SK-N-SH (cell line): ENCODE results near the gene BAIAP2. TPM values are rescaled to one million over a fixed set of nuclear protein-coding genes. Genes with fewer than 3 reads are reported as not detected.

Source experiments
- CTCF ChIA-PET: fragments of 300-600, 350-600 bp; formaldehyde crosslinking; extraction: SDS; loops from one replicate; lab custom pipeline; 2021; lab: Yijun Ruan, JAX
- POLR2A ChIA-PET: fragments of 350-600 bp; sonication (Branson Sonifier 250); formaldehyde crosslinking; extraction: SDS; loops from one replicate; lab custom pipeline; 2020; ENCODE audit warnings: antibody characterized with exemption, inconsistent platforms; lab: Yijun Ruan, JAX
- DNase-seq: peaks from one replicate; pipeline ENCODE4 v3.0.0; 2012
- H2AFZ ChIP-seq: fragments of 200-600 bp; sonication (generic); 2 replicates; pipeline ENCODE4 v1.8.1; 2016; ENCODE audit warnings: antibody characterized with exemption, mild to moderate bottlenecking, low read depth
- H3F3A ChIP-seq: fragments of 200-600 bp; sonication (generic); replicated peaks from 2 replicates; pipeline ENCODE3; 2016; ENCODE audit warnings: antibody characterized with exemption, mild to moderate bottlenecking; ENCODE audit not compliant: insufficient read depth
- H3K27ac ChIP-seq, 2 experiments: fragments of 200-500 bp in 1 of 2; fragments of 200-600 bp in 1 of 2; sonication (Bioruptor generic) in 1 of 2; sonication (generic), shearing (Covaris generic) in 1 of 2; 2 replicates each; pipeline versions ENCODE4 v1.5.1 to v1.6.1; 2014 to 2016; ENCODE audit warnings: low read depth in 2 of 2, inconsistent platforms in 1 of 2, low read length in 1 of 2, mild to moderate bottlenecking in 1 of 2, mixed read lengths in 1 of 2
- H3K27me3 ChIP-seq: fragments of 200-600 bp; sonication (generic), shearing (Covaris generic); 2 replicates; pipeline ENCODE4 v1.6.1; 2016; ENCODE audit warnings: mixed run types; ENCODE audit not compliant: insufficient read depth
- H3K36me3 ChIP-seq, 2 experiments: fragments of 200-500 bp in 1 of 2; fragments of 200-600 bp in 1 of 2; sonication (Bioruptor generic) in 1 of 2; sonication (generic) in 1 of 2; replicated peaks in 1 of 2; 2 replicates each; pipeline versions ENCODE3 to v1.5.1; 2014 to 2016; ENCODE audit warnings: low read length in 1 of 2, mild to moderate bottlenecking in 1 of 2; ENCODE audit not compliant: insufficient read depth in 2 of 2, control insufficient read depth in 1 of 2
- H3K4me1 ChIP-seq, 2 experiments: fragments of 200-500 bp in 1 of 2; fragments of 200-600 bp in 1 of 2; sonication (Bioruptor generic) in 1 of 2; sonication (generic), shearing (Covaris generic) in 1 of 2; 2 replicates each; pipeline versions ENCODE4 v1.5.1 to v1.6.1; 2014 to 2016; ENCODE audit warnings: low read depth in 1 of 2, low read length in 1 of 2, mixed run types in 1 of 2; ENCODE audit not compliant: insufficient read depth in 2 of 2, control insufficient read depth in 1 of 2
- H3K4me2 ChIP-seq: fragments of 200-600 bp; sonication (generic), shearing (Covaris generic); 2 replicates; pipeline ENCODE4 v1.6.1; 2017; ENCODE audit warnings: mixed run types
- H3K4me3 ChIP-seq, 2 experiments: fragments of 200-500 bp in 1 of 2; fragments of 200-600 bp in 1 of 2; sonication (Bioruptor generic) in 1 of 2; sonication (generic), shearing (Covaris generic) in 1 of 2; 2 replicates each; pipeline versions ENCODE4 v1.5.1 to v1.8.1; 2014 to 2016; ENCODE audit warnings: low read depth in 2 of 2, inconsistent platforms in 1 of 2, low read length in 1 of 2, mild to moderate bottlenecking in 1 of 2, mixed read lengths in 1 of 2, moderate library complexity in 1 of 2
- H3K79me2 ChIP-seq: fragments of 200-600 bp; sonication (generic); 2 replicates; pipeline ENCODE4 v1.8.1; 2017; ENCODE audit warnings: mild to moderate bottlenecking; ENCODE audit not compliant: insufficient read depth
- H3K9ac ChIP-seq: fragments of 200-600 bp; sonication (generic); 2 replicates; pipeline ENCODE4 v1.6.1; 2017; ENCODE audit warnings: mixed run types
- H3K9me2 ChIP-seq: fragments of 200-600 bp; sonication (generic); 2 replicates; pipeline ENCODE4 v1.6.1; 2017; ENCODE audit warnings: mixed run types
- H3K9me3 ChIP-seq: fragments of 200-600 bp; sonication (generic); 2 replicates; pipeline ENCODE4 v1.6.1; 2017; ENCODE audit warnings: mixed run types, mild to moderate bottlenecking, moderate library complexity
- H4K20me1 ChIP-seq: fragments of 200-600 bp; sonication (generic); 2 replicates; pipeline ENCODE4 v1.6.1; 2017; ENCODE audit warnings: mild to moderate bottlenecking, mixed run types; ENCODE audit not compliant: insufficient read depth
- CHD2 ChIP-seq: fragments of 150-350 bp; IDR thresholded peaks from 2 replicates; pipeline ENCODE4 v1.6.1; 2018; ENCODE audit warnings: low read length; ENCODE audit not compliant: partially characterized antibody
- EP300 ChIP-seq, 2 experiments: IDR thresholded peaks; 2 replicates each; pipeline versions ENCODE4 v1.4.0 to v1.6.1; 2012; ENCODE audit warnings: borderline replicate concordance in 1 of 2, low read depth in 1 of 2, low read length in 1 of 2
- FOSL2 ChIP-seq: IDR thresholded peaks from 2 replicates; pipeline ENCODE4 v1.4.0; 2012; ENCODE audit warnings: low read depth, mild to moderate bottlenecking, moderate library complexity, borderline replicate concordance
- FOXJ3 ChIP-seq: sonication (generic); formaldehyde crosslinking; IDR thresholded peaks from 2 replicates; pipeline ENCODE4 v1.5.1; 2020; ENCODE audit warnings: mild to moderate bottlenecking, missing genetic modification reagents
- GABPA ChIP-seq: IDR thresholded peaks from 2 replicates; pipeline ENCODE4 v1.4.0; 2012; ENCODE audit warnings: low read depth, mild to moderate bottlenecking
- JUND ChIP-seq: IDR thresholded peaks from 2 replicates; pipeline ENCODE4 v1.4.0; 2012
- MXI1 ChIP-seq: IDR thresholded peaks from 2 replicates; pipeline ENCODE4 v1.6.1; 2012; ENCODE audit warnings: mild to moderate bottlenecking, low read depth, low read length, improper control_type of control experiment
- NFIC ChIP-seq: IDR thresholded peaks from 2 replicates; pipeline ENCODE4 v1.4.0; 2012; ENCODE audit warnings: borderline replicate concordance
- PBX3 ChIP-seq: IDR thresholded peaks from 2 replicates; pipeline ENCODE4; 2012
- POLR2AphosphoS5 ChIP-seq: IDR thresholded peaks from 2 replicates; pipeline ENCODE4 v1.6.1; 2012; ENCODE audit warnings: low read depth, low read length
- RAD21 ChIP-seq: IDR thresholded peaks from 2 replicates; pipeline ENCODE4 v1.6.1; 2012; ENCODE audit warnings: mild to moderate bottlenecking, low read length
- RCOR1 ChIP-seq: fragments of 150-350 bp; IDR thresholded peaks from 2 replicates; pipeline ENCODE4 v1.6.1; 2017; ENCODE audit warnings: antibody characterized with exemption, low read length
- RFX5 ChIP-seq: IDR thresholded peaks from 2 replicates; pipeline ENCODE4 v1.6.1; 2012; ENCODE audit warnings: mild to moderate bottlenecking, improper control_type of control experiment, low read length
- RXRA ChIP-seq: IDR thresholded peaks from 2 replicates; pipeline ENCODE4 v1.4.0; 2012; ENCODE audit warnings: low read depth, mild to moderate bottlenecking, borderline replicate concordance
- SIN3A ChIP-seq: IDR thresholded peaks from 2 replicates; pipeline ENCODE4 v1.6.1; 2012; ENCODE audit warnings: low read depth, mild to moderate bottlenecking, low read length, moderate library complexity, borderline replicate concordance
- TAF1 ChIP-seq: IDR thresholded peaks from 2 replicates; pipeline ENCODE4 v1.6.1; 2012; ENCODE audit warnings: low read depth, mild to moderate bottlenecking, low read length, moderate library complexity, borderline replicate concordance
- TCF12 ChIP-seq: IDR thresholded peaks from 2 replicates; pipeline ENCODE4 v1.4.0; 2012
- YY1 ChIP-seq: IDR thresholded peaks from 2 replicates; pipeline ENCODE4 v1.4.0; 2012; ENCODE audit warnings: low read depth, mild to moderate bottlenecking
- WGBS: methylation state at CpG from one replicate; pipeline ENCODE4 v1.1.6; 2017; ENCODE audit warnings: low lambda C conversion rate; 5-methylcytosine and 5-hydroxymethylcytosine counted together
- polyA plus RNA-seq, 3 experiments: library from polyadenylated mRNA; depleted of rRNA; stranded (reverse); fragments of >200 nt; gene quantifications; 2 replicates each; pipeline ENCODE4 v1.2.3, GENCODE V29; 2012
- TF ChIP-seq, protein P1 (sequence below): IDR thresholded peaks from 2 replicates; pipeline ENCODE4 v1.4.0; 2012; ENCODE audit warnings: low read depth, borderline replicate concordance
- TF ChIP-seq, protein P2 (sequence below): fragments of 150-350 bp; IDR thresholded peaks from 2 replicates; pipeline ENCODE4 v1.6.1; 2016; ENCODE audit warnings: mild to moderate bottlenecking, low read depth, low read length
- TF ChIP-seq, protein P3 (sequence below): fragments of 150-350 bp; IDR thresholded peaks from 2 replicates; pipeline ENCODE4 v1.6.1; 2017; ENCODE audit warnings: antibody characterized with exemption, low read length, low read depth, borderline replicate concordance
- TF ChIP-seq, protein P4 (sequence below): IDR thresholded peaks from 2 replicates; pipeline ENCODE4 v1.4.0; 2012; ENCODE audit warnings: low read depth
- TF ChIP-seq, protein P5 (sequence below): IDR thresholded peaks from 2 replicates; pipeline ENCODE4 v1.6.1; 2012; ENCODE audit warnings: mild to moderate bottlenecking, low read depth, low read length, moderate library complexity

BAIAP2 gene
- polyA plus RNA-seq, 1 of the 3 experiments (the other 2 are of a cell fraction) = 19.8 TPM

DNA sequence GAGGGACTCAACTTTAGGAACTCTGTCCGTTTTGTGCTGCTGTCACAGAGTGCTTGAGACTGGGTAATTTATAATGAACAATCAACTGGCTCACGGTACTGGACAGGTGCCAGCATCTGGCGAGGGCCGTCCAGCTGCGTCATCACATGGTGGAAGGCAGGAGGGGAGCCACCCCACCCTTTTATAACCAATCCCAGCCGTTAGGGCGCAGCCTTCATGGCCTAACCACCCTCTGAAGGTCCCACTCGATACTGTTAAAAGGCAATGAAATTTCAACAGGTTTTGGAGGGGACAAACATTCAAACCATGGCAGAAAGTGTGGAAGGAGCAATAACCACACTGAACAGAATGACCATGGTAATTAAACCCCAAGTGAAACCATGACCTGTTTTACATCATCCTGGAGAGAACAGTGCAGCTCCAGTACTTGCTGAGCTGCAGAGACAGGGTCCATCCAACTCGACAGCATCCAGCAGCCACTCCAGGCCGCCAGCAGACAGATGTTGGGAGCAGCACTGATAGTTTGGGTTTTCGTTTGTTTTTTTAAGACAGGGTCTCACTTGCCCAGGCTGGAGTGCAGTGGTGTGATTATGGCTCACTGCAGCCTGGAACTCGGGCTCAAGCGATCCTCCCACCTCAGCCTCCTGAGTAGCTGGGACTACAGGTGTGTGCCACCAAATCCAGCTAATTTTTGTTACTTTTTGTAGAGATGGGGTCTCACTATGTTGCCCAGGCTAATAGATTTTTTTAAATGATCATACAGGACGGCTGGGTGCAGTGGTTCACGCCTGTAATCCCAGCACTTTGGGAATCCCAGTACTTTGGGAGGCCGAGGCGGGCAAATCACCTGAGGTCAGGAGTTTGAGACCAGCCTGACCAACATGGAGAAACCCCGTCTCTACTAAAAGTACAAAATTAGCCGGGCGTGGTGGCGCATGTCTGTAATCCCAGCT lies 32.3 kb upstream of the BAIAP2 start:
- H3K79me2 ChIP-seq = no peaks in the 10 kb centered on the region
- DNase-seq = peak; percentile 92
- peaks cover 27% of the 10 kb centered on the region for H3F3A ChIP-seq
- peaks cover 0 to 25% of the 10 kb centered on the region in 2 experiments for H3K36me3 ChIP-seq
- H3K27ac ChIP-seq = no peak overlapping the region
- H2AFZ ChIP-seq = no peak overlapping the region
- H3K9ac ChIP-seq = no peak overlapping the region
- H3K4me3 ChIP-seq = no peak overlapping the region
- no peaks in the 10 kb centered on the region for H3K9me2 ChIP-seq
- ChIA-PET POLR2A (no interaction called here), CTCF (interaction anchor here (0.9 to 5.7 kb wide), 8 partner anchors 8 to 427 kb away, joined by 3 to 45 read pairs (median 6); no protein-coding TSS in a partner anchor)
- H4K20me1 ChIP-seq = peaks cover 24% of the 10 kb centered on the region
- peaks cover 5 to 14% of the 10 kb centered on the region in 2 experiments; a peak in 1 of 4 replicates for H3K4me1 ChIP-seq
- peaks cover 51% of the 10 kb centered on the region for H3K27me3 ChIP-seq
- TF ChIP-seq CHD2 (peak; percentile 23), FOXJ3 (CRISPR knock-in tag) (no peak), POLR2AphosphoS5 (no peak; the same call in 1 of the 2 replicates), JUND (0 out of 2 replicates have a peak, but pooled peaks have one; percentile 14), GABPA (no peak), RXRA (no peak), NFIC (peak; percentile 74), RCOR1 (no peak), MXI1 (no peak), EP300 (IDR thresholded peaks at IDR 0.05; ENCODE audit: borderline replicate concordance in 1 of 2, low read depth in 1 of 2, low read length in 1 of 2) (0 out of 4 replicates have a peak, but pooled peaks of 1 of the 2 experiments have one; percentile 13), FOSL2 (no peak), RFX5 (no peak), RAD21 (no peak), TAF1 (no peak), TCF12 (peak; percentile 55; the same call in 1 of the 2 replicates), PBX3 (peak; percentile 77), SIN3A (no peak), YY1 (no peak)
- TF ChIP-seq, protein P1, sequence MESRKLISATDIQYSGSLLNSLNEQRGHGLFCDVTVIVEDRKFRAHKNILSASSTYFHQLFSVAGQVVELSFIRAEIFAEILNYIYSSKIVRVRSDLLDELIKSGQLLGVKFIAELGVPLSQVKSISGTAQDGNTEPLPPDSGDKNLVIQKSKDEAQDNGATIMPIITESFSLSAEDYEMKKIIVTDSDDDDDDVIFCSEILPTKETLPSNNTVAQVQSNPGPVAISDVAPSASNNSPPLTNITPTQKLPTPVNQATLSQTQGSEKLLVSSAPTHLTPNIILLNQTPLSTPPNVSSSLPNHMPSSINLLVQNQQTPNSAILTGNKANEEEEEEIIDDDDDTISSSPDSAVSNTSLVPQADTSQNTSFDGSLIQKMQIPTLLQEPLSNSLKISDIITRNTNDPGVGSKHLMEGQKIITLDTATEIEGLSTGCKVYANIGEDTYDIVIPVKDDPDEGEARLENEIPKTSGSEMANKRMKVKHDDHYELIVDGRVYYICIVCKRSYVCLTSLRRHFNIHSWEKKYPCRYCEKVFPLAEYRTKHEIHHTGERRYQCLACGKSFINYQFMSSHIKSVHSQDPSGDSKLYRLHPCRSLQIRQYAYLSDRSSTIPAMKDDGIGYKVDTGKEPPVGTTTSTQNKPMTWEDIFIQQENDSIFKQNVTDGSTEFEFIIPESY = no peak
- TF ChIP-seq, protein P2, sequence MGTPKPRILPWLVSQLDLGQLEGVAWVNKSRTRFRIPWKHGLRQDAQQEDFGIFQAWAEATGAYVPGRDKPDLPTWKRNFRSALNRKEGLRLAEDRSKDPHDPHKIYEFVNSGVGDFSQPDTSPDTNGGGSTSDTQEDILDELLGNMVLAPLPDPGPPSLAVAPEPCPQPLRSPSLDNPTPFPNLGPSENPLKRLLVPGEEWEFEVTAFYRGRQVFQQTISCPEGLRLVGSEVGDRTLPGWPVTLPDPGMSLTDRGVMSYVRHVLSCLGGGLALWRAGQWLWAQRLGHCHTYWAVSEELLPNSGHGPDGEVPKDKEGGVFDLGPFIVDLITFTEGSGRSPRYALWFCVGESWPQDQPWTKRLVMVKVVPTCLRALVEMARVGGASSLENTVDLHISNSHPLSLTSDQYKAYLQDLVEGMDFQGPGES = no peak
- TF ChIP-seq, protein P3, sequence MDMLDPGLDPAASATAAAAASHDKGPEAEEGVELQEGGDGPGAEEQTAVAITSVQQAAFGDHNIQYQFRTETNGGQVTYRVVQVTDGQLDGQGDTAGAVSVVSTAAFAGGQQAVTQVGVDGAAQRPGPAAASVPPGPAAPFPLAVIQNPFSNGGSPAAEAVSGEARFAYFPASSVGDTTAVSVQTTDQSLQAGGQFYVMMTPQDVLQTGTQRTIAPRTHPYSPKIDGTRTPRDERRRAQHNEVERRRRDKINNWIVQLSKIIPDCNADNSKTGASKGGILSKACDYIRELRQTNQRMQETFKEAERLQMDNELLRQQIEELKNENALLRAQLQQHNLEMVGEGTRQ = no peak
- TF ChIP-seq, protein P4, sequence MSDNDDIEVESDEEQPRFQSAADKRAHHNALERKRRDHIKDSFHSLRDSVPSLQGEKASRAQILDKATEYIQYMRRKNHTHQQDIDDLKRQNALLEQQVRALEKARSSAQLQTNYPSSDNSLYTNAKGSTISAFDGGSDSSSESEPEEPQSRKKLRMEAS = peak; percentile 14; the same call in 1 of the 2 replicates
- TF ChIP-seq, protein P5, sequence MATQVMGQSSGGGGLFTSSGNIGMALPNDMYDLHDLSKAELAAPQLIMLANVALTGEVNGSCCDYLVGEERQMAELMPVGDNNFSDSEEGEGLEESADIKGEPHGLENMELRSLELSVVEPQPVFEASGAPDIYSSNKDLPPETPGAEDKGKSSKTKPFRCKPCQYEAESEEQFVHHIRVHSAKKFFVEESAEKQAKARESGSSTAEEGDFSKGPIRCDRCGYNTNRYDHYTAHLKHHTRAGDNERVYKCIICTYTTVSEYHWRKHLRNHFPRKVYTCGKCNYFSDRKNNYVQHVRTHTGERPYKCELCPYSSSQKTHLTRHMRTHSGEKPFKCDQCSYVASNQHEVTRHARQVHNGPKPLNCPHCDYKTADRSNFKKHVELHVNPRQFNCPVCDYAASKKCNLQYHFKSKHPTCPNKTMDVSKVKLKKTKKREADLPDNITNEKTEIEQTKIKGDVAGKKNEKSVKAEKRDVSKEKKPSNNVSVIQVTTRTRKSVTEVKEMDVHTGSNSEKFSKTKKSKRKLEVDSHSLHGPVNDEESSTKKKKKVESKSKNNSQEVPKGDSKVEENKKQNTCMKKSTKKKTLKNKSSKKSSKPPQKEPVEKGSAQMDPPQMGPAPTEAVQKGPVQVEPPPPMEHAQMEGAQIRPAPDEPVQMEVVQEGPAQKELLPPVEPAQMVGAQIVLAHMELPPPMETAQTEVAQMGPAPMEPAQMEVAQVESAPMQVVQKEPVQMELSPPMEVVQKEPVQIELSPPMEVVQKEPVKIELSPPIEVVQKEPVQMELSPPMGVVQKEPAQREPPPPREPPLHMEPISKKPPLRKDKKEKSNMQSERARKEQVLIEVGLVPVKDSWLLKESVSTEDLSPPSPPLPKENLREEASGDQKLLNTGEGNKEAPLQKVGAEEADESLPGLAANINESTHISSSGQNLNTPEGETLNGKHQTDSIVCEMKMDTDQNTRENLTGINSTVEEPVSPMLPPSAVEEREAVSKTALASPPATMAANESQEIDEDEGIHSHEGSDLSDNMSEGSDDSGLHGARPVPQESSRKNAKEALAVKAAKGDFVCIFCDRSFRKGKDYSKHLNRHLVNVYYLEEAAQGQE = no peak
- peak overlapping the region; percentile 1; the same call in 1 of the 2 replicates for H3K4me2 ChIP-seq
- H3K9me3 ChIP-seq = no peaks in the 10 kb centered on the region
- WGBS = 25% methylated on average over 21 of the region's 21 CpGs
